H1 (cell line): ENCODE results near the gene OBI1. TPM values are rescaled to one million over a fixed set of nuclear protein-coding genes. Genes with fewer than 3 reads are reported as not detected.

ENCODE experiments used
- ASH2L ChIP-seq: fragments of 200-600, 300-600 bp; sonication (generic); IDR thresholded peaks from one replicate; pipeline ENCODE4 v1.7.1; 2017; ENCODE audit warnings: low read length
- CHD7 ChIP-seq: fragments of 300-600 bp; sonication (generic); IDR thresholded peaks from 2 replicates; pipeline ENCODE4 v1.7.1; 2012; ENCODE audit warnings: low read length, moderate library complexity, mild to moderate bottlenecking, inconsistent platforms; ENCODE audit not compliant: insufficient replicate concordance
- EP300 ChIP-seq, 2 experiments: IDR thresholded peaks; 1 replicate in 1 of 2; 2 replicates in 1 of 2; pipeline ENCODE4 v1.6.1; 2011 to 2012; ENCODE audit warnings: low read depth in 2 of 2, low read length in 2 of 2, mild to moderate bottlenecking in 2 of 2, borderline replicate concordance in 1 of 2, inconsistent platforms in 1 of 2, moderate library complexity in 1 of 2
- SP2 ChIP-seq: IDR thresholded peaks from 2 replicates; pipeline ENCODE4 v1.6.1; 2012; ENCODE audit warnings: mild to moderate bottlenecking, low read length, inconsistent platforms
- polyA plus RNA-seq, 7 experiments: library from polyadenylated mRNA; depleted of rRNA in 3 of 7; stranded (reverse) in 5 of 7; unstranded in 2 of 7; fragments of >200 nt in 5 of 7; fragments of 200-250 nt in 2 of 7; gene quantifications; 1 replicate in 5 of 7; 2 replicates in 1 of 7; 4 replicates in 1 of 7; pipeline versions ENCODE4 v1.2.1 to v1.2.3, GENCODE V29; 2011 to 2013; ENCODE audit warnings: missing spikeins in 2 of 7, mixed read lengths in 2 of 7
- total RNA-seq: library from RNA; stranded (reverse); fragmentation: NEBNext Ultra II Directional; extraction: Animal tissue kit (Norgen Biotek cat#: 25700); gene quantifications from 2 replicates; pipeline ENCODE4 v1.2.1, GENCODE V29; 2021

The OBI1 gene
- total and polyA plus RNA-seq, 2 of the 8 experiments (the other 6 are each of a cell fraction or from before 2014, with no cell fraction given) = 7.1 to 14.3 TPM

GRCh38 chr13:78576261-78576660, 82.7 kb downstream of the OBI1 start (continued):
- no peak for TF ChIP-seq SP2
- TF ChIP-seq CHD7 = no peak
- no peak for TF ChIP-seq EP300 (IDR thresholded peaks at IDR 0.05; ENCODE audit: borderline replicate concordance in 1 of 2, low read depth in 2 of 2, low read length in 2 of 2)
- TF ChIP-seq ASH2L = no peak
